GM20000 (cell line): ENCODE data around the gene GOLGA6A.
"Not testable (repeated sequence)": the region's sequence is repeated elsewhere in the genome, so short reads cannot be mapped to it uniquely, and the experiment has no call there.

ENCODE experiments used
- DNase-seq: peaks from one replicate; pipeline ENCODE4 v3.0.0; 2012; ENCODE audit warnings: low spot score
- TF ChIP-seq, protein P1 (sequence below): IDR thresholded peaks from 2 replicates; pipeline ENCODE4 v1.5.1; 2012; ENCODE audit warnings: mild to moderate bottlenecking, control low read depth; ENCODE audit errors: extremely low read depth, missing control alignments

The GOLGA6A gene

GRCh38 chr15:74082450-74082849 is at the start of gene GOLGA6A:
Gene GOLGA6A (minus strand): TSS chr15:74082550. CDS start chr15:74082509, 41 bp downstream.
- not testable (repeated sequence) for DNase-seq

- TF ChIP-seq, protein P1, sequence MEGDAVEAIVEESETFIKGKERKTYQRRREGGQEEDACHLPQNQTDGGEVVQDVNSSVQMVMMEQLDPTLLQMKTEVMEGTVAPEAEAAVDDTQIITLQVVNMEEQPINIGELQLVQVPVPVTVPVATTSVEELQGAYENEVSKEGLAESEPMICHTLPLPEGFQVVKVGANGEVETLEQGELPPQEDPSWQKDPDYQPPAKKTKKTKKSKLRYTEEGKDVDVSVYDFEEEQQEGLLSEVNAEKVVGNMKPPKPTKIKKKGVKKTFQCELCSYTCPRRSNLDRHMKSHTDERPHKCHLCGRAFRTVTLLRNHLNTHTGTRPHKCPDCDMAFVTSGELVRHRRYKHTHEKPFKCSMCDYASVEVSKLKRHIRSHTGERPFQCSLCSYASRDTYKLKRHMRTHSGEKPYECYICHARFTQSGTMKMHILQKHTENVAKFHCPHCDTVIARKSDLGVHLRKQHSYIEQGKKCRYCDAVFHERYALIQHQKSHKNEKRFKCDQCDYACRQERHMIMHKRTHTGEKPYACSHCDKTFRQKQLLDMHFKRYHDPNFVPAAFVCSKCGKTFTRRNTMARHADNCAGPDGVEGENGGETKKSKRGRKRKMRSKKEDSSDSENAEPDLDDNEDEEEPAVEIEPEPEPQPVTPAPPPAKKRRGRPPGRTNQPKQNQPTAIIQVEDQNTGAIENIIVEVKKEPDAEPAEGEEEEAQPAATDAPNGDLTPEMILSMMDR: no peak
- no peak for DNase-seq
Measured at GRCh38 chr15:74131628-74132413, 49.5 kb upstream of the GOLGA6A start.

GRCh38 chr15:74130849-74131627 is 48.7 kb upstream of the GOLGA6A start:
- no peak for DNase-seq
- TF ChIP-seq, protein P1: no peak

- no peak for DNase-seq
- TF ChIP-seq, protein P1: no peak
Measured at GRCh38 chr15:74130155-74130848, 48.0 kb upstream of the GOLGA6A start, which contains the start of gene ISLR2. Gene ISLR2 (plus strand): TSS chr15:74130586. CDS start chr15:74132755, 2,169 bp downstream.

DNA sequence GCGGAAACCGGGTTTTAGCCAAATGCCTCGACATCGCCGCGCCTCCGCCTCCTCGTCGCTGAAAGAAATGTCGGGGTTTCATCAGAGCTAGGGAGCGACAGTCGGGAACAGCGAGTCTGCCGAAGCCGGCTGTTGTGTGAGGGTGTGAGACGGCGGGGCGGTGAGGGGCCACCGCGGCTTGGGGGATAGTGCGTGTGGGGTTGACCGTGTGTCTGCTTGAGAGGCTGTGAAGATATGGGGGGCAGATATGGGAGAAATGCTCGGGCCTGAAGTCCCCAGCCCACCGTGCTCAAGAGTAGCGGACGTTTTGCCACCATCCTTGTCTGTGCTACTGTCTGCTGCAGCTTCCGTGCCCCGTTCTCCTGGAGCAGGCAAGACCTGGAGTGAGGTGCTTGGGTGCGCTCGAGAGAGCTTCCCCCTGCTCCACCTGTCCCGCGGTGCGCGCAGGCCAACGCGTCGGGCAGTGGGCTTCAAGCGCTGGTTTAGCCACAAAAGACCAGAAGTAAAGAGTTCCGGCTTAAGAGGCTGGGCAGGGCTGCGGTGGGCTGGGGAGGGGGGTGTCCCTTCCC is 47.3 kb upstream of the GOLGA6A start:
- no peak for DNase-seq
- TF ChIP-seq, protein P1: no peak

DNA sequence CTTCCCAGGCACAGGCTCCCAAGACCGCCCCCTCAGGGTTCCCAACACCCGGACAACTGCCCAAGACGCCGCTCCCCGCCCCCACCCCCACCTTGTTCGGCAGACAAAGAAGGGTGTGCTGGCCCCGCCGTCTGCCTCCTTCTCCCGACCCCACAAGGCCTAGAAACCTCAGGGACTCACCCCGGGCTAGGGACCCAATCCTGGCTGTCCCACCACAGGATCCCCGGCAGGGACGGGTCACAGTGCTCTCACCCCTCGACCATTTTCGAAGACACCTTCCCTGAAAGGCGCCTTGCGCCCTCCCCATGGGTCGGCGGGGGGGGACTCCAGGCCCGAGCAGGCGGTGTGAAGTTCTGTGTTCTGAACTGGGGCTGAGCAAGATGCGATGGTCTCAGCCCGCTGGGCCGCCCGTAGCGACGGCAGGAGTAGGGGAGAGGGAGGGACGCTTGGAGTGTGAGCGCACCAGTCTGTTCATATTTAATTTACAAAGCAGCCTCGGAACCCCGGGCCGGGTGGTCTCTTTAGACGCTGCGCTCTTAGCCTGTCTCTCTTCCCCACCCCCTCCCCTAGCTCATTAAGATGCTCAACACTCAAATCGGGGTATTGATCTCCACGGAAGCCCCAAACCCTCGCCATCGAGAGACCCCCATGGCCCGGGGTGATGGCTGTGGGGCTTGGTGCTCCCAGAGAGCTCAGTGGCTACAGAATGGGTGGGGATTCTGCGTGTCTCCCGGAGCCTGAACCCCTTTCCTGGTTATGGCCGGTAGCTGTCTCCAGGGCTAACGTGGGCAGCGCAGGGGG is 46.6 kb upstream of the GOLGA6A start:
- TF ChIP-seq, protein P1: no peak
- peak; percentile 25 for DNase-seq
